ENCODE data around the gene GNG7.

DNA sequence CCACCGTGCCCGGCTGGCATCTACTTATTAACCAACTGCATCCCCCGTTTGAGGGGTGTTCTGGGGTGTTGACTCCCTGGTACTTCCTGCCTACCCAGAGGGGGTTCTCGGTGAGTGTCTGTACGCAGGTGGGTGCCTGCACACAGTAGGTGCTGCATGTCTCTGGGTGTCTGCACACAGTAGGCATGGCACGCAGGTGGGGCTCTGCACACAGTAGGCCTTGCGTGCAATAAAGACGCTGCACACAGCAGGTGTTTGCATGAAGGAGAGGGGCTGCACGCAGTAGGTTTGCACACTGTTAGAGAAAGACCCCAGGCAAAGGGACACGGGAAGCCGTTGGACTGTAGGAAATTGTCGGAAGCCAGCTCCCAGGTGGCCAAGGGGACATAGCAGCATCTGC, 215.4 kb downstream of the GNG7 start:
- TF ChIP-seq, protein P1, sequence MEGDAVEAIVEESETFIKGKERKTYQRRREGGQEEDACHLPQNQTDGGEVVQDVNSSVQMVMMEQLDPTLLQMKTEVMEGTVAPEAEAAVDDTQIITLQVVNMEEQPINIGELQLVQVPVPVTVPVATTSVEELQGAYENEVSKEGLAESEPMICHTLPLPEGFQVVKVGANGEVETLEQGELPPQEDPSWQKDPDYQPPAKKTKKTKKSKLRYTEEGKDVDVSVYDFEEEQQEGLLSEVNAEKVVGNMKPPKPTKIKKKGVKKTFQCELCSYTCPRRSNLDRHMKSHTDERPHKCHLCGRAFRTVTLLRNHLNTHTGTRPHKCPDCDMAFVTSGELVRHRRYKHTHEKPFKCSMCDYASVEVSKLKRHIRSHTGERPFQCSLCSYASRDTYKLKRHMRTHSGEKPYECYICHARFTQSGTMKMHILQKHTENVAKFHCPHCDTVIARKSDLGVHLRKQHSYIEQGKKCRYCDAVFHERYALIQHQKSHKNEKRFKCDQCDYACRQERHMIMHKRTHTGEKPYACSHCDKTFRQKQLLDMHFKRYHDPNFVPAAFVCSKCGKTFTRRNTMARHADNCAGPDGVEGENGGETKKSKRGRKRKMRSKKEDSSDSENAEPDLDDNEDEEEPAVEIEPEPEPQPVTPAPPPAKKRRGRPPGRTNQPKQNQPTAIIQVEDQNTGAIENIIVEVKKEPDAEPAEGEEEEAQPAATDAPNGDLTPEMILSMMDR (IDR thresholded peaks at IDR 0.05; ENCODE audit: low read length) = no peak
- TF ChIP-seq EZH2 (optimal IDR thresholded peaks at IDR 0.05; ENCODE audit: low read depth, low read length) (no peak), EZH2phosphoT487 (IDR thresholded peaks at IDR 0.05; ENCODE audit: low read length) (no peak)

Data from MM.1S (cell line).